Glutamatergic neuron (in vitro differentiated cells): ENCODE results near the gene HNRNPA0. TPM values are rescaled to one million over a fixed set of nuclear protein-coding genes. Genes with fewer than 3 reads are reported as not detected.
A peak's percentile ranks its signal among the peaks of the same experiment; 100 is the strongest.
"Not testable (repeated sequence)": the region's sequence is repeated elsewhere in the genome, so short reads cannot be mapped to it uniquely, and the experiment has no call there.

Experiments
- DNase-seq: peaks from one replicate; pipeline ENCODE4 v3.0.0; 2022
- H3K27ac Mint-ChIP-seq: one replicate; pipeline ENCODE4 v1.8.0; 2020; ENCODE audit warnings: mild to moderate bottlenecking, mixed read lengths, inconsistent platforms; ENCODE audit not compliant: unreplicated experiment
- H3K27me3 Mint-ChIP-seq: one replicate; pipeline ENCODE4 v1.8.0; 2020; ENCODE audit warnings: mild to moderate bottlenecking, moderate library complexity, mixed read lengths, inconsistent platforms; ENCODE audit not compliant: unreplicated experiment
- H3K36me3 Mint-ChIP-seq: one replicate; pipeline ENCODE4 v1.8.0; 2020; ENCODE audit warnings: mild to moderate bottlenecking, mixed read lengths, inconsistent platforms; ENCODE audit not compliant: unreplicated experiment
- H3K4me1 Mint-ChIP-seq: one replicate; pipeline ENCODE4 v1.8.0; 2020; ENCODE audit warnings: mild to moderate bottlenecking, low read depth, mixed read lengths, inconsistent platforms; ENCODE audit not compliant: unreplicated experiment
- H3K4me3 Mint-ChIP-seq: one replicate; pipeline ENCODE4 v1.8.0; 2020; ENCODE audit warnings: mild to moderate bottlenecking, mixed read lengths, inconsistent platforms; ENCODE audit not compliant: unreplicated experiment
- H3K9me3 Mint-ChIP-seq: one replicate; pipeline ENCODE4 v1.8.0; 2020; ENCODE audit warnings: mild to moderate bottlenecking, moderate library complexity, mixed read lengths, inconsistent platforms; ENCODE audit not compliant: unreplicated experiment
- CTCF ChIP-seq: fragments of 200-600 bp; sonication (generic); IDR thresholded peaks from one replicate; pipeline ENCODE4 v1.5.0; 2021; ENCODE audit not compliant: partially characterized antibody, unreplicated experiment
- total RNA-seq: library from RNA; stranded (reverse); fragmentation: NEBNext Ultra II Directional; extraction: Animal tissue kit (Norgen Biotek cat#: 25700); gene quantifications from one replicate; pipeline ENCODE4 v1.2.1, GENCODE V29; 2021; ENCODE audit not compliant: unreplicated experiment

The HNRNPA0 gene
- total RNA-seq, 1 donor from 2014 or later, result 65.2 TPM

DNA sequence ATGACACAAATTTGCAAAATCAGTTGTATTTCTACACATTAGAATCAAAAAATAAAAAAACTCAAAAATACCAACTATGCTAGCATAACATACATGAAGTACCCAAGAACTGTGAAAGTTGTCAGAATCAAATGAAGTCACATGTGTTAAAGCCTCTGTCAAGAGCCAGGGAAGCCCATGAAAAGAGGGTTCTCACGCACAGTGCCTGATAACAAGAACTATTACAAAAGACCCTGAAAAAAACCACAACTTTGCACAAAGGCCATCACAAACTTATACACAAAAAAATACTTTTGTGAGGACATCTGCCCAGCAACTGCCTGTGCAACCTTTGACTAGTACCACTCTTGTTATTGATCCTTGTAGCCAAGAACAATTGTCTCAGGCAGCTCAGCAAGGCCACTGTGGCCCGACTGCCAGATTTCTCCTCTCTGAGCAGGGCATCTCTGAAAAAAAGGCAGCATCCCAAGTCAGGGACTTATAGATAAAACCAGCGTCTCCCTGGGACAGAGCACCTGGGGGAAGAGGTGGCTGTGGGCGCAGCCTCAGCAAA is 28.9 kb upstream of the HNRNPA0 start:
- H3K4me1 Mint-ChIP-seq, result no peaks in the 10 kb centered on the region
- no peaks in the 10 kb centered on the region for H3K27me3 Mint-ChIP-seq
- no peak for DNase-seq
- no peak overlapping the region for H3K27ac Mint-ChIP-seq
- no peak for TF ChIP-seq CTCF
- no peaks in the 10 kb centered on the region for H3K9me3 Mint-ChIP-seq
- H3K4me3 Mint-ChIP-seq, result no peak overlapping the region
- H3K36me3 Mint-ChIP-seq, result no peaks in the 10 kb centered on the region

- Mint-ChIP-seq H3K27ac (no peak overlapping the region), H3K36me3 (no peaks in the 10 kb centered on the region), H3K9me3 (no peaks in the 10 kb centered on the region), H3K27me3 (no peaks in the 10 kb centered on the region), H3K4me3 (no peak overlapping the region), H3K4me1 (no peaks in the 10 kb centered on the region)
- TF ChIP-seq CTCF, result no peak
- no peak for DNase-seq
Measured at GRCh38 chr5:137782055-137782454, 27.9 kb upstream of the HNRNPA0 start.

DNA sequence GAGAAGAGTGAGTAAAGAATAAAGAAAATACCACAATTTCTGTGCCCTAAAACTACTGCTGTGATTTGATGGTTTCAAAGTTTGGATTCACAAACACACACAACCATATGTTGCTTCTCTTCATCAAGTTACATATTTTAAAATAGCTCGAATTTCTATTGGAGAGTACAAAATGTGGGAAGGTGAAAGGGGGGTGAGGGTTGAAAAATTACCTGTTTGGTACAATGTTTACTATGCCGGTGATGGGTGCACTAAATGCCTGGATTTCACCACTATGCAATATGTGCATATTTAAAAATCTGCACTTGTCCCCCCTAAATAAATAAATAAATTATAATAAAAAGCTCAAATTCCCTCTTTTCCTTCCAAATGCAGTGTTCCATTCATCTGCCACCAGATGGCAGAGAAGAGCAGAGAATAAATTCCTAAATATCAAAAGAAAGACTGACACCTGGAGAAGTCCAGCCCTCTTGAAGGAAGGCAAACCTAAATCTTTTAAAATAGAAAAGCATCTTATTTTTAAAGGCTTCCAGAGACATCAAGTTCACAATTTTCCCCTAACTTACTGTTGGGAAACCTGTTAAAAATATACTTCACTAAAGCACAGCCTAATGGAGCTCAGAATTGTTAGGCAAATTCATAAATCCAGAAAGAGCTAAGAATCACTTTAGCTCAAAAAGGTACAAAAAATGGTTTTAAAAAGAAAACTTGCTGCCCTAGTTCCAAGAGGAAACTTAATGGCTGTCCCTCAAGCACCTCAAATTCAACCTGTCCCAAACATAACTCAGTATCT is 24.8 kb upstream of the HNRNPA0 start:
- TF ChIP-seq CTCF, result peak; percentile 78
- Mint-ChIP-seq H3K27ac (no peak overlapping the region), H3K9me3 (no peaks in the 10 kb centered on the region), H3K36me3 (no peaks in the 10 kb centered on the region), H3K4me1 (no peaks in the 10 kb centered on the region), H3K27me3 (no peaks in the 10 kb centered on the region), H3K4me3 (no peak overlapping the region)
- no peak for DNase-seq

DNA sequence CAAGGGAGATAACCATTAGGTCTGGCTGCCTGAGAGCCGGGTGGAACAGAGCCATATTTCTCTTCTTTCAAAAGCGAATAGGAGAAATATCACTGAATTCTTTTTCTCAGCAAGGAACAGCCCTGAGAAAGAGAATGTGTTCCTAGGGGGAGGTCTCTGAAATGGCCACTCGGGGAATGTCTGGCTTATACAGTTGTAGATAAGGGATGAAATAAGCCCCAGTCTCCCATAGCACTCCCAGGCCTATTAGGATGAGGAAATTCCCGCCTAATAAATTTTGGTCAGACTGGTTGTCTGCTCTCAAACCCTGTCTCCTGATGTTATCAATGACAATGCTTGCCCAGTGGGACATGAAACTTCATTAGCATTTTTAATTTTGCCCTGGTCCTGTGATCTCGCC is 13.8 kb upstream of the HNRNPA0 start:
- not testable (repeated sequence) for H3K4me3 Mint-ChIP-seq, H3K4me1 Mint-ChIP-seq, H3K9me3 Mint-ChIP-seq

GRCh38 chr5:137761566-137761965 is 7.4 kb upstream of the HNRNPA0 start:
- no peaks in the 10 kb centered on the region for H3K4me1 Mint-ChIP-seq
- H3K27ac Mint-ChIP-seq, result no peak overlapping the region
- no peaks in the 10 kb centered on the region for H3K9me3 Mint-ChIP-seq
- H3K27me3 Mint-ChIP-seq, result no peaks in the 10 kb centered on the region
- H3K4me3 Mint-ChIP-seq, result no peak overlapping the region
- no peak for DNase-seq
- TF ChIP-seq CTCF, result no peak
- no peaks in the 10 kb centered on the region for H3K36me3 Mint-ChIP-seq

More for the DNA sequence above, 13.8 kb upstream of the HNRNPA0 start:
- not testable (repeated sequence) for H3K27me3 Mint-ChIP-seq, H3K27ac Mint-ChIP-seq, DNase-seq, H3K36me3 Mint-ChIP-seq
